ENCODE results near the gene OTOA.
"Not testable (repeated sequence)": the region's sequence is repeated elsewhere in the genome, so short reads cannot be mapped to it uniquely, and the experiment has no call there.

Gene OTOA

DNA sequence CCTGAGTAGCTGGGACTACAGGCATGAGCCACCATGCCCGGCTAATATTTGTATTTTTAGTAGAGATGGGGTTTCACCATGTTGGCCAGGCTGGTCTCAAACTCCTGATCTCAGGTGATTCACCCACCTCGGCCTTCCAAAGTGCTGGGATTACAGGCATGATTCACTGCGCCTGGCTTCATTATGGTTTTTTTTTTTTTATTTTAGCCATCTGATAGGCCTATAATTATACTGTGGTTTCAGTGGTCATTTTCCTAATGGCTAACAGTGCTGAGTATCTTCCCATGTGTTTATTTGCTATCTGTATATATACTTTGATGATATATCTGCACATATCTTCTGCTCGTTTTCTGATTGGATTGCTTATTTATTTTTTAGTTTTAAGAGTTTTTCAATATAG, 10.7 kb downstream of the OTOA start:
- not testable (repeated sequence) for DNase-seq (ENCODE audit: low spot score)

- DNase-seq (ENCODE audit: low spot score) = not testable (repeated sequence)
Observed at GRCh38 chr16:21680714-21681113, 16.9 kb downstream of the OTOA start.

DNA sequence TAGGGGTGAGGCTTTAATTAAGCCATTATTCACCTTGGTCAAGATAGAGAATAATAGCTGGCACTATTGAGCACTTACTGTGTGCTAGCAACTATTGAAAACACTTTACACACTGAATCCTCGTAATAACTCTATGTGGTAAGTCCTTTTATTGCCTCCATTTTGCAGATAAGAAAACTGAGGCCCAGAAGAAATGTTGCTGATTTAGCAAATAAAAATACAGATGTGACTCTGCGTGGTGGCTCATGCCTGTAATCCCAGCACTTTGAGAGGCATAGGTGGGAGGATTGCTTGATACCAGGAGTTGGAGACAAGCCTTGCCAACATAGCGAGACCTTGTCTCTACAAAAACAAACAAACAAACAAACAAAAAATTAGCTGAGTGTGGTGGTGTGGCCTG, 19.4 kb downstream of the OTOA start:
- DNase-seq (ENCODE audit: low spot score) = no peak

DNA sequence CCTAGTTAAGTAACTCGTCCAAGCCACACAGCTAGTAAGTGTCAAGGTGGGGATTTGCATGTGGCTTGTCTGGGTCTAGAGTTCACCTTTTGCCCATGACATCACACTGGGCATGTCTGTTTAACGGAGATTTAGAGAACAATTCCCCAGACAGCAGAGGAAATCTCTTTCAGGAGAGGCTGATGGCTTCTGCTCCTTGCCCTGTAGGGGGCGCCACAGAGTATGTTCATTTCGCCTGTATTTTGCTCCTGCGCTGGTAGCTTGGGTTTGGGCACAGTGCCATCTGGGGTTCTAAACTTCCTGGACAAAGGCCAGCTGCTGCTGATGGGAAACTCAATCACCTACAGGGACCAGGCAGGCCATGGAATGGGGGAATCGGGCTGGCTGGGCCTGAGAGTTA, 20.4 kb downstream of the OTOA start:
- DNase-seq (ENCODE audit: low spot score) = no peak

DNA sequence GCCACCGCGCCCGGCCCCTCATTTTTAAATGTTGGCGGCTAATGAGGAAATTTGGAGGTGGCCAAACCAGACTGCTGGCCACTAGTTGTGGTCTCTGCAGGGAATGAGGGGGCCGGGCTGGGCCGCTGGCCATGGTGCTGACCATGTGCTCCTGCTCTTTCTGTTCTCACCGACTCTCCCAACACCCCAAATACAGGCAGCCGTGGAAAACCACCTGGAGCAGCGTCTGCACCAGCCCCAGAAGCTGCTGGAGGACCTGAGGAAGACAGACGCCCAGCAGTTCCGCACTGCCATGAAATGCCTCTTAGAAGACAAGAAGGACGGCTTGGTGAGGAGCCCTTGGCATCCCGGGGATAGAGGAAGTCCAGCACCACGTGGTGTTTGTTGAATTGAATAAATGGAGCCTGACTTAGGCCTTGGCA, 21.3 kb downstream of the OTOA start:
- no peak for DNase-seq (ENCODE audit: low spot score)

GRCh38 chr16:21689107-21689506, 25.3 kb downstream of the OTOA start:
- no peak for DNase-seq (ENCODE audit: low spot score)

DNA sequence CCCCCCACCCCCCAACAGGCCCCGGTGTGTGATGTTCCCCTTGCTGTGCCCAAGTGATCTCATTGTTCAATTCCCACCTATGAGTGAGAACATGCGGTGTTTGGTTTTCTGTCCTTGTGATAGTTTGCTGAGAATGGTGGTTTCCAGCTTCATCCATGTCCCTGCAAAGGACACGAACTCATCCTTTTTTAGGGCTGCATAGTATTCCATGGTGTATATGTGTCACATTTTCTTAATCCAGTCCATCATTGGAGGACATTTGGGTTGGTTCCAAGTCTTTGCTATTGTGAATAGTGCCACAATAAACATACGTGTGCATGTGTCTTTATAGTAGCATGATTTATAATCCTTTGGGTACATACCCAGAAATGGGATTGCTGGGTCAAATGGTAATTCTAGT, 27.2 kb downstream of the OTOA start:
- not testable (repeated sequence) for DNase-seq (ENCODE audit: low spot score)

GRCh38 chr16:21694609-21695008, 30.8 kb downstream of the OTOA start:
- no peak for DNase-seq (ENCODE audit: low spot score)

- DNase-seq (ENCODE audit: low spot score) = no peak
Observed at GRCh38 chr16:21697032-21697431, 33.3 kb downstream of the OTOA start.

GRCh38 chr16:21698169-21699032, 34.6 kb downstream of the OTOA start:
- no peak for DNase-seq (ENCODE audit: low spot score)

DNA sequence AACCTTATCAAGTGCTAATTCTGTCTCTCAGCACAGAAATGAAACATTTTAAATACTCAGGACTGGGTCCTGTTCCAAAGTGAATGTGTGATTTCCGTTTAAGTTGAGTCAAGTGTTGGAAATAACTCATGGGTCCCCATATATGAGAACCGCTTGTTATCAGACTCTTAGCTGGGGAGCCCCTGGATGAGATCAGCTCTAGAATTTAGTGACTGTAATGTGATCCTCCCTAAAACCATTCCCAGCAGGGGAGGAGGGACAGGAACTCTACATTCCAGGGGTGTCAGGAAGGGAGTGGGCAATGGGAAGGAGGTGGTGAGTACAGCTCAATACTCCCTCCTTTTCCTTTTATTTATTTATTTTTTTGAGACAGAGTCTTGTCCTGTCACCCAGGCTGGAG, 37.5 kb downstream of the OTOA start:
- no peak for DNase-seq (ENCODE audit: low spot score)

DNA sequence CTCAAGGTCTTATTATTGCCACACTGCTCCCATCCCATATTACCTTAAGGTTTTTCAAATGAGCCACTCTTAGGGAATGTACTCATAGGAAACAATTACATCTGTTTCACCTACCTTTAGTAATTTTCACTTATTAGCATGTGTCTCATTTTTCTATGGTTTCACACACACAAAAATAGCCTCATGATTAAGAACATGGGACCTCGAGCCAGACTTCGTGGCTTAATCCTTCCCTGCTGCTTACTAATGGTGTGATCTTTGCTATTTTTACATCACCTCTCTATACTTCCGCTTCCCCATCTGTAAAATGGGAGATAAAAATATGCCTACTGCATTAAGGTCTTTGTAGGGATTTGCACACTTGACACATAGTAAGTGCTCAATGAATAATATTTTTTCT, 38.5 kb downstream of the OTOA start:
- no peak for DNase-seq (ENCODE audit: low spot score)

GRCh38 chr16:21703156-21703555, 39.4 kb downstream of the OTOA start:
- DNase-seq (ENCODE audit: low spot score) = no peak

GRCh38 chr16:21703589-21704174, 39.9 kb downstream of the OTOA start:
- no peak for DNase-seq (ENCODE audit: low spot score)

DNA sequence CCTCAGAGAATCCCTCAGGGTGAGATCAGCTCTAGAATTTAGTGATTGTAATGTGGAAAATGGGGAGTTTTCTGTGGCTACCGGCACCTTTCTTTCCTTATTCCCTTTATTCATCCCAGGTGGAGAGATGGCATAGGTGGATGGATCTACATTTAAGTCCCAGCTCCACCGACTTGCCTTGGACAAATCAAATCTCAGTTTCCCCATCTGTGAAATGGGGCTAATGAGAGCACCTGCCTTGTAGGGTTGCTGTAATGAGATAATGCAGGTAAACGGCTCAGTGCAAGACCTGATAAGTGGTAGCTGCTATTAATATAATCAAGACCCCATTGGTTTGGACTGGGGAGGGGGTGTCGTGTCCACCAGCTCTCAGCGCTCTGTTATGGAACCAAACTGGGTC, 40.5 kb downstream of the OTOA start:
- DNase-seq (ENCODE audit: low spot score) = no peak

DNA sequence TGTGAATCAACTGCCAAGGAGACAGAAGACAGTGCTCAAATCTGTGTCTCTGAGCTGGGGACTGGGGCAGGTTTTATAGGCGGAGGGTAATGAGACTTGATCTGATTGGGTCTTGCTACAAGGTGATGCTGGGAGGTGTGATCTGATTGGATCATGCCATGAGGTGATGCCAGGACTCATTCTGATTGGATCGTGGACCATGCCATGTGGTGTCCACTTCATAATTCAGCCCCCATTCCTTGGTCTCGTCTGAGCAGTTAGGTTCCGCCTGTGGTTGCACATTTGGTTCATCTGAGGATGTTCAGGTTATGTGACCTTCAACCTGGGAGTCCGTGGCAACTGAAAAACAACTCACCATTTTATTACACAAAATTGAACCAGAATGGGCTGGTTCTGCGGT, 41.0 kb downstream of the OTOA start:
- DNase-seq (ENCODE audit: low spot score) = no peak

DNA sequence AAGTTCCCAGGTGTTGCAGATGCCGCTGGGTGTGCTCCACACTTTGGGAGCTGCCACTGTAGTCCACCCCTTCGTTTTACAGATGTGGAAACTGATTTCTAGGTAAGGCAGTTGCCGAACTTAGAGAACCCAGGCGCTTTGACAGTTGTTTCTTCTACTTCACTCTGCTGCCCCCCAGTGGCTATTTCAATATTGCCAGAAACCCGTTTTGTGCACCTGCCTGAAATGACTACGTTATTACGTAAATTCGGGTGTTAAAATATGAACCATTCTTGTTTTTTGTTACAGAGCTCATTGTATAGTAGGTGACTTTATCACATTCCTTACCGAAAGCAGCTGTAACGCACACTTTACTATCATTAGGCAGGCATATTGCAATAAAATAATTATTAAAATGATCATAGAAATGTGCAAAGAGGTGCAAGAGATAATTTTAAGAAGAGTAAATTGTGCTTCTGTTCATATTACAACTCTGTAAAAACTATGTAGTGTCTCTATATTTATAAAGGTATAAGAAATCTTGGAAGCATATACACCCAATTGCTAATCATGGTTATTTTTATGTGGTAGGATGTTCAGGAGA, 44.9 kb downstream of the OTOA start:
- peak; percentile 46 for DNase-seq (ENCODE audit: low spot score)

GRCh38 chr16:21710938-21711337, 47.2 kb downstream of the OTOA start:
- no peak for DNase-seq (ENCODE audit: low spot score)

DNA sequence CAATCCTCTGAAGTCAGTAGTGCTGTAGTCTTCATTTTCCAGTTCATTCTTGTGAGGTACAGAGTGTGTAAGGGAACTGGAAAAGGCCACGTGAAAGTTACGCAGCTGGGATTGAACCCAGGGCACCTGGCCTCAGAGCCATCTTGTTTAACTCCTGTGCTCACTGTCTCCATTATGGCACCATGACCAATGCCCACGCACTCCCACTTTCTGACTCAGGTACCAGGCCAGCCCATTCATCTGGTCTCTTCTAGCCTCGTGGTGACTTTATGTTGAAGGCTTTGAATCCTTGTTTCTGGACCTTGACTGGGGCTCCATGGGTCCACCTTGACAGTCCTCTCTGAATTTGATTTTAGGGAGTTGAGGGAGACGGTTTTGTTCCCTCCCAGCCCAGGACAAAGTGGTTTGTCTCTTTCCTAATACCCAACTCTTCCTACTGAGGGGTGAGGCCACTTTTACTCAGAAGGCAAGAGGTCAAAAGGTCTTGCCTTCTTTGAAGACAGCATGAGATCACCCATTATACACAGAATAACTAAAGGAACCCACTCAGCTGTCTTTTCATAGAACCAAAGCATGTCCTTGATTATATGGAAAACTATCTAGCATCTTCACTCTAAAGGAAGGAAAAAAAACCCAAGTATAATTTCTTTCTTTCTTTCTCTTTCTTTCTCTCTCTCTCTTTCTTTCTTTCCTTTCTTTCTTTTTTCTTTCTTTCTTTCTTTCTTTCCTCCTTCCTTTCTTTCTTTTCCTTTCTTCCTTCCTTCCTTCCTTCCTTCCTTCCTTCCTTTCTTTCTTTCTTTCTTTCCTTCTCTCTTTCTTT, 50.0 kb downstream of the OTOA start:
- DNase-seq (ENCODE audit: low spot score) = no peak

DNA sequence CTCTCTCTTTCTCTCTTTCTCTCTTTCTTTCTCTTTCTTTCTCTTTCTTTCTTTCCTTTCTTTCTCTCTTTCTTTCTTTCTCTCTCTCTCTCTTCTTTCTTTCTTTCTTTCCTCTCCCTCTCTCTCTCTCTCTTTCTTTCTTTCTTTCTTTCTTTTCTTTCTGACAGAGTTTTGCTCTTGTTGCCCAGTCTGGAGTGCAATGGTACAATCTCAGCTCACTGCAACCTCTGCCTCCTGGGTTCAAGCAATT, 50.5 kb downstream of the OTOA start:
- not testable (repeated sequence) for DNase-seq (ENCODE audit: low spot score)

- no peak for DNase-seq (ENCODE audit: low spot score)
Observed at GRCh38 chr16:21717608-21718007, 53.8 kb downstream of the OTOA start.

GRCh38 chr16:21719283-21719682, 55.5 kb downstream of the OTOA start:
- no peak for DNase-seq (ENCODE audit: low spot score)

DNA sequence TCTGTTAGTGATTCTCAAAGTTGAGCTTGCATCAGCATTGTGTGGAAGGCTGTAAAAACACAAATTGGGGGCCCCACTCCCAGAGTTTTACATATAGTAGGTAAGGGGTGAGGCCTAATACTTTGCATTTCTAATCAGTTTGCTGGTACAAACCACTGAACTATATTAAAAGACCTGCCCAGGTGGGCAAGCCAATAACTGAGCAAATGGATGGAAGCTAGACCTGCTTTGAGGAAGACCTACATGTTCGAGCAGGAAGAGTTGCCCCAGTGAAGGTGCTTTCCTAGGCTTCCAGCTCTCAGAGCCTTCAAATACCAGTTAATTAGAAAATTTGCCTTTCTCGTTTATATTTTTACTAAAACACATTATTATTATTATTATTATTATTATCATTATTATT, 56.8 kb downstream of the OTOA start:
- no peak for DNase-seq (ENCODE audit: low spot score)
